Inflammatory macrophage treated with lipopolysaccharide for 4 hours (primary cell): Measurements from ENCODE around the gene FOXM1.
"Not testable (repeated sequence)": the region's sequence is repeated elsewhere in the genome, so short reads cannot be mapped to it uniquely, and the experiment has no call there.

Source experiments
- DNase-seq: peaks from one replicate; pipeline ENCODE4 v3.0.0-alpha.2; 2020

FOXM1 gene

GRCh38 chr12:2877953-2878732 lies 1.2 kb upstream of the FOXM1 start:
- peak; percentile 97 for DNase-seq

- DNase-seq, result no peak
Observed at GRCh38 chr12:2876431-2877046, 435 bp downstream of the FOXM1 start.

DNA sequence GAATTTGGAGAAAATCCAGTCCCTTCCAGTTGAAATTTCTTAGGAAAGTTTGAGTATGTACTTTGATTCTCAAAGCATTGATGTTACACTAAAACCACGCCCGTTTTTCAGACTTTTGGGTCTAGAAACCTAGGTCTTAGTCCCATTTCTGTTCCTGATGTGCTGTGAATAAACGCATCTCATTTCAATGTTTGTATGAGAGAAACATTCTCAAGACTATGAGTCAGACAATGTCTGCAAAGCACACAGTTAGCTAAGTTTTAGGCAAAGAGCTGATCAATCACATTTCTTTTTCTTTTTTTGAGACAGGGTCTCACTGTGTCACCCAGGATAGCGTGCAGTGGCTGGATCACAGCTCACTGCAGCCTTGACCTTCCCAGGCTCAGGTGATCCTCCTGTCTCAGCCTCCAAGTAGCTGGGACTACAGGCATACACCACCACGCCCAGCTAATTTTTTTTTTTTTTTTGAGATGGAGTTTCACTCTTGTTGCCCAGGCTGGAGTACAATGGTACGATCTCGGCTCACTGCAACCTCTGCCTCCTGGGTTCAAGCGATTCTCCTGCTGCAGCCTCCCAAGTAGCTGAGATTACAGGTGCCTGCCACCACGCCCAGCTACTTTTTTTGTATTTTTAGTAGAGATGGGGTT lies 7.9 kb downstream of the FOXM1 start:
- not testable (repeated sequence) for DNase-seq

DNA sequence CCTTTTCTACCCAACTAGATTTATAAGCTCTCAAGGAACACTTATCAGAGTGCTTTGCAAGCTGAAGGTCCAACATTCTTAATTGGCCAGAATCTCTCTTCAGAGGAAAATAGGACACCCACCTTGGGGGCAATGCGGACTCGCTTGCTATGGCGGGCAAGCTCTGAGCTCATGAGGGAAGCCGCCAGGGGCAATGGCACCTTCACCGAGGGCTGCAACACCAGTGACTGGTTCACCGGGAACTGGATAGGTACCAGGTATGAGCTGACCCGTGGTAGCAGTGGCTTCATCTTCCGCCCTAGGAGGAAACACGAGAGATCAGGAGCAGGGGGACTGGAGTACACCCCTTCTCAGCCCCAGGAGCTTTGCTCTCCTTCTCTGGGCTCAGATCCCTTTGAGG lies 12.8 kb downstream of the FOXM1 start:
- no peak for DNase-seq

DNA sequence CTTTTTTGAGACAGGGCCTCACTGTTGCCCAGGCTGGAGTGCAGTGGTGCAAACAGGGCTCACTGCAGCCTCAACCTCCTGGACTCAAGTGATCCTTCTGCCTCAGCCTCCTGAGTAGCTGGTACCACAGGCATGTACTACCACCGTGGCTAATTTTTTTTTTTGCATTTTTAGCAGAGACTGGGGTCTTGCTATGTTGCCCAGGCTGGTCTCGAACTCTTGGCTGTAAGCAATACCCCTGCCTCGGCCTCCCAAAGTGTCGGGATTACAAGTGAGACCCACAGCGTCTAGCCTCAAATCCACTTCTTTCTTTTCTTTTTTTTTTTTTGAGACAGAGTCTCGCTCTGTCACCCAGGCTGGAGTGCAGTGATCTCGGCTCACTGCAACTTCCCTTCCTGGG lies 13.6 kb downstream of the FOXM1 start:
- not testable (repeated sequence) for DNase-seq

DNA sequence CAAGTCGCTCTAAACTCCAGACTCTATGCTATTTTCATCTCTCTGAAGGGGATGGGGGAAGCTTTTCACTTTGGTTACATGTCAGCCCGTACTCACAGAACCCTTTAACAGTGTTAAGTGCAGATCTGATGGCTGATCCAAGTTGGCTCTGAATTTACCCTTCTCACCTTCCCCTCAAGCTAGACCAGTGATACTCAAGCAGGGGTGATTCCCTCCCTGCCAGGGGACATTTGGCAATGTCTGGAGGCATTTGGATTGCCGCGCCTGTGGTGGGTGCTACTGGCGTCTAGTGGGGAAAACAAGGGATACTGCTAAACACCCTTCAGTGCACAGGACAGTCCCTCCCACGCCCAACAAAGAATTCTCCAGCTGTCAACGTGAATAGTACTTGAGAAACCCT lies 14.1 kb downstream of the FOXM1 start:
- no peak for DNase-seq

DNA sequence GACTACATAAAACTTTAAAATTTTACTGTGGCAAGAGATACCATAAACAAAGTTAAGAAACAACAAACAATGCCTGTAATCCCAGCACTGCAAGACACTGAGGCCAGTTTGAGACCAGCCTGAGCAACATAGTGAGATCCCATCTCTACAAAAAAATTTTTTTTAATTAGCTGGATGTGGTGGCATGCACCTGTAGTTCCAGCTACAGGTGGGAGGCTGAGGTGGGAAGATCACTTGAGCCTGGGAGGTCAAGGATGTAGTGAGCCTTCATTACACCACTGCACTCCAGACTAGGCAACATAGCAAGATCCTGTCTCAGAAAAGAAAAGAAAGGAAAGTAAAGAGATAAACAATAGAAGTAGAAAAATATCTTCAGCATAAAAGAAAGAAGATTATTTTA lies 16.8 kb downstream of the FOXM1 start:
- no peak for DNase-seq

GRCh38 chr12:2858944-2859421 lies 18.0 kb downstream of the FOXM1 start:
- DNase-seq, result no peak

GRCh38 chr12:2858334-2858733 lies 18.6 kb downstream of the FOXM1 start:
- no peak for DNase-seq

GRCh38 chr12:2857576-2857975 lies 19.4 kb downstream of the FOXM1 start:
- DNase-seq, result no peak

DNA sequence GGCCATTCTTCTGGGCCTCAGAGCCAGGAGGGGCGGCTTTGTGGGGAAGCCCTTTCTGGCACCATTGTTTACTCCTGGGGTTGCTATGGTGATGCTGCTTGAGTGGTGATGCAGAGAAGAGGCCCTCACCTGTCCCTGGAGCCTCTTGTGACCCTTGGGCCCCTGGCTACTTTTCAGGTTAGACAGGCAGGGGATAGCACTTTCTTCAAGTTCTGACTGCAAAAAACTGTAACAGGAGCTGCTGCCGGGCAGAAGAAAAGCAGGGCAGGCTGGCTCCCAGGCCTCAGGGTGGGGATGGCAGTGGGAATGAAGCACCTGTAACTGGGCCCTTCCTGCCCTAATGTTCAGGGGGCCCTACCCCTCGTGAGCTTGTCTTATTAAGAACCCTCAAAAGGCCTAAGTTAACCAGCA lies 19.9 kb downstream of the FOXM1 start, which contains the start of gene TEX52:
TSS of gene TEX52 (minus strand) at position 19 of the 411 bp plus-strand sequence. CDS start at position 6, 13 bp downstream.
- no peak for DNase-seq

DNA sequence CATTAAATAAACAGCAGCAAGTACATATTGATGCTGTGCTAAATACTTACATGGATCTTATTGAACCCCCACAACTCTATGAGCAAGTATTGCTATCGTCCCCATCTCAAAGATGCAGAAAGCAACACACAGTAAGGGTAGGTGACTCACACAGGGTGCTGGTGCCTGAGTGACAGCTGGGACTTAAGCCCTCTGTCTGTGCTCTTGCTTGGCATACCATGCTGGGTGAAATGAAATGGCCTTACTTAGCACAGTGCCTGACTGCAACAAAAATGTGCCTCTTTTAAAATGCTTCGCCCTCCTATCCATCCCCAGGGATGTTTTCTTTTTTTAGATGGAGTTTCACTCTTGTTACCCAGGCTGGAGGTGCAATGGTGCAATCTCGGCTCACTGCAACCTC lies 20.9 kb downstream of the FOXM1 start:
- DNase-seq, result no peak

DNA sequence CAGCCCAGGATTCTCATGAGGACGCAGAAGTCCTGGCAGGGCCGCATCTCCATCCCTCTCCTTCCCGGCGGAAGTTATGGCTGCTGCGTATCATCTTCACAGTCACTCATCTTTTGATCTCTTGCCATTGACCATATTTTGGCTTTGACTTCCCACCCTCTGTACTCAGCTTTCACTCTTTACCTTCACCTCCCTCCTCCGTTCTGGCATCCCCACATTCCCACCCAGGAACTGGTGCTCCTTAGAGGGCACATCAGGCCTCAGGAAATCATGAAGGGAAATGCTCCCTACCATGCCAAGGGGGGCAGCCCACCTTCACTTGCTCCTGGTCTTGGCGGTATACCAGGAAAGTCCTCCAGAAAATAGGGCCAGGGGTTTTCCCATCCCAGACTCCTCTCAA lies 21.4 kb downstream of the FOXM1 start:
- DNase-seq, result no peak

- DNase-seq, result no peak
Observed at GRCh38 chr12:2854669-2855453, 22.1 kb downstream of the FOXM1 start.

DNA sequence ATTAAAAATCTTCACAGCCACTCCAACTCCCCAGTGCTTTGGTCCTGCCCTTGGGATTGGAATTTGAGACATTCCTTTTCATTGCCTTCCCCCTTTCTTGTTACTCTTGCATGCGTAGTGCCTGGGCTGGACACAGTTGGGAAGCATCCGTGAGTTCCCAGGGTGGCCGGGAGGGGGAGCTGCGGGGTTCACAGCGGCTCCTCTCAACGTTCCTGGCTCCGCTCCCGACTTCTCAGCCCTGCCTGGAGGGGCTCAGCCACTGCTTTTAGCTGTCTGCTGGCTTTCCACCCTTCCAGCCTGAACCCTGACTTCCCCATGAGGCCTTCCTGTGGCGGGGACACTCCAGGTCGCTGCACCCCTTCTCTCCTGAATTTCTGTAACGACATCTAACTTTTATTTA lies 23.3 kb downstream of the FOXM1 start:
- DNase-seq, result peak; percentile 35

GRCh38 chr12:2851931-2852330 lies 25.0 kb downstream of the FOXM1 start:
- DNase-seq, result no peak

DNA sequence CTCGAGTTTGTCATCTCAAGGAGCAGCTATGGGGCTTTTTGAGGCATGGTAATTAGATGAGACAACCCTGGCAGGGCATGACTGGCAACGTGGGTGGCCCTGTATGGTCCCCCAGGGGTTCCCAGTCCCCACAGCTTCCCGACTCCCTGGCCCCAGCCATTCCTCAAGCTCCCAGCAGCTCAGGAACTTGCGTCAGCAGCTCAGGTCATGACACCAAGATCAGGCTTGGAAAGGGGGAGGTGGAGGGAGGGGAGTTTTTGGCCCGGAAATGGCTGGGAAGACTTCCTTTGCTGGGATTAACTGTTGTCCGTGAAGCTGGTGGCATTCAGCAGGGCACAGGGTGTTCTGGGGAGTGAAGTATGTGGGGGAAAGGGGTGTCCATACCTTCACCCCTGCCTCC lies 31.7 kb downstream of the FOXM1 start:
- DNase-seq, result no peak

DNA sequence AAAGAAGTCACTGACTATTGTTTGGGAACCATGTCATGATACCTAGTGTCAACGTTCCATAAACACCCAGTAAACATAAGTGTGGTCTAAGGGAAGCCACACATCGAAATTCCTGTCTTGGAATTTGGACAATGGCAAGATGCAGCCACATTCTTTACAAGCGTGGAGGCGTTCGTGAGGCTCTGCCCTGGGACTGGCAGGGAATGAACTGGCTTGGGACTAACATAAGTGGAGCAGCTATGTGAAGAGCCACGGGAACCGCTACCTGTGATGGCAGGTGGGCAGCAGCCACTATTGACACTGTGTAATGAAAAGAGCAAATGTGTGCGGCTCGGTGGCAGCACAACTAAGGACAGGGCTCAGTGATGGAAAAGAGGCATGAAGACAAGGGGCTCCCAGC lies 32.2 kb downstream of the FOXM1 start:
- DNase-seq, result no peak

- no peak for DNase-seq
Observed at GRCh38 chr12:2842948-2843347, 34.0 kb downstream of the FOXM1 start.

GRCh38 chr12:2841056-2841650 lies 35.8 kb downstream of the FOXM1 start:
- DNase-seq, result no peak

GRCh38 chr12:2836574-2836973 lies 40.4 kb downstream of the FOXM1 start:
- DNase-seq, result peak; percentile 63

- DNase-seq, result no peak
Observed at GRCh38 chr12:2835691-2836403, 41.1 kb downstream of the FOXM1 start.
